22Rv1 (cell line): ENCODE results near the gene HOMER3.

Source experiments
- ZFX ChIP-seq: fragments of 450-650 bp; IDR thresholded peaks from 2 replicates; pipeline ENCODE4 v1.6.1; 2017; ENCODE audit warnings: antibody characterized with exemption, borderline replicate concordance
- TF ChIP-seq, protein P1 (sequence below): fragments of 450-650 bp; IDR thresholded peaks from 2 replicates; pipeline ENCODE4 v1.5.1; 2017; ENCODE audit warnings: mild to moderate bottlenecking

DNA sequence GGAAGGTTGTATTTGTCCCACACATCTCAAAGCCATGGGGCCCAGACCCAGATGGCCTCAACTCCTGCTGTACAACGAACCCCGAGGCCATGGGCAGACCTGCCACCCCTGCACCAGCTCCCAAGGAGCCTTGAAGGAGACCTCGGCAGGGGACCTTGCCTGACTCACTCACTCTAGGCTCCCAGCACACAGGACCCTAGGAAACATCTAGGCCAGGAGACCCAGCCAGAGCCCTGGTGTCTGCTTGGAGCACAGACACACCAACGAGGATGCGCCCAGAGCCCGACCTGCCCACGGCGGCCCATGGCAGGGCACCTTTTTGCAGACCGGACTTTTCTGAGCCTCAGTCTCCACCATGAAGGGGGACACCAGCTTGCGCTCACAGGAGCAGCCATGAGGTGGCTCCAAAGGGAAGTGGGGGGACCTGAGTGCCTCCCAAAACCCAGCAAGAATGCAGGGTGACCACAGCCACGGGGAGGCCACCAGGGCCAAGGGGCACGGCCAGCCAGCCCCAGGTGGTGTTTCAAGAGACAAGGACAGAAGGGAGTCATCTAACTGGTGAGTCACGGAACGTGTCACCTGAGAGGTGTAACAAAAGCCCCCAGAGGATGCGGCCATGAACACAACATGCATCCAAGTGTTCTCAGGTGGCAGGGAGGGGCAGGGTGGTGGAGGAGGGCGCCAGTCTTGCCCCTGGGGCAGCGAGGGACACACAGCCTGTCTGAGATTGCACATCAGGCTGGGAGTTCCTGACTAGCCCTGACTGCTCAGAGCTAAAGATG lies 40.1 kb downstream of the HOMER3 start:
- TF ChIP-seq, protein P1, sequence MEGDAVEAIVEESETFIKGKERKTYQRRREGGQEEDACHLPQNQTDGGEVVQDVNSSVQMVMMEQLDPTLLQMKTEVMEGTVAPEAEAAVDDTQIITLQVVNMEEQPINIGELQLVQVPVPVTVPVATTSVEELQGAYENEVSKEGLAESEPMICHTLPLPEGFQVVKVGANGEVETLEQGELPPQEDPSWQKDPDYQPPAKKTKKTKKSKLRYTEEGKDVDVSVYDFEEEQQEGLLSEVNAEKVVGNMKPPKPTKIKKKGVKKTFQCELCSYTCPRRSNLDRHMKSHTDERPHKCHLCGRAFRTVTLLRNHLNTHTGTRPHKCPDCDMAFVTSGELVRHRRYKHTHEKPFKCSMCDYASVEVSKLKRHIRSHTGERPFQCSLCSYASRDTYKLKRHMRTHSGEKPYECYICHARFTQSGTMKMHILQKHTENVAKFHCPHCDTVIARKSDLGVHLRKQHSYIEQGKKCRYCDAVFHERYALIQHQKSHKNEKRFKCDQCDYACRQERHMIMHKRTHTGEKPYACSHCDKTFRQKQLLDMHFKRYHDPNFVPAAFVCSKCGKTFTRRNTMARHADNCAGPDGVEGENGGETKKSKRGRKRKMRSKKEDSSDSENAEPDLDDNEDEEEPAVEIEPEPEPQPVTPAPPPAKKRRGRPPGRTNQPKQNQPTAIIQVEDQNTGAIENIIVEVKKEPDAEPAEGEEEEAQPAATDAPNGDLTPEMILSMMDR: no peak
- TF ChIP-seq ZFX: no peak
